ENCODE data around the gene SGCE. TPM values are rescaled to one million over a fixed set of nuclear protein-coding genes. Genes with fewer than 3 reads are reported as not detected.

The SGCE gene
- total and polyA plus RNA-seq, 10 of the 15 experiments (the other 5 are each of a cell fraction or from before 2014, with no cell fraction given): 30.5 to 80.1 (median 49.2) TPM

- TF ChIP-seq MTA2 (IDR thresholded peaks at IDR 0.05; ENCODE audit: low read depth) (no peak), MAX (IDR thresholded peaks at IDR 0.05; ENCODE audit: low read depth, low read length) (no peak)
These were observed 41.4 kb upstream of the SGCE start (continued) for GRCh38 chr7:94697035-94697974.

GRCh38 chr7:94687810-94688209 is 31.9 kb upstream of the SGCE start:
- no peak for DNase-seq (ENCODE audit: low read depth, low spot score)
- TF ChIP-seq RBBP5 (conservative IDR thresholded peaks at IDR 0.05) (no peak), SUPT20H (IDR thresholded peaks at IDR 0.05; ENCODE audit: borderline replicate concordance, control insufficient read depth, low read depth, low read length) (no peak), YY1 (IDR thresholded peaks at IDR 0.05; ENCODE audit: low read depth, low read length) (no peak), SMAD1 (IDR thresholded peaks at IDR 0.05; ENCODE audit: low read depth, partially characterized antibody) (no peak), ZNF592 (IDR thresholded peaks at IDR 0.05) (no peak), ATF3 (IDR thresholded peaks at IDR 0.05; ENCODE audit: borderline replicate concordance, extremely low read depth, low read depth, low read length) (no peak), PBX3 (IDR thresholded peaks at IDR 0.05; ENCODE audit: insufficient replicate concordance, low read depth, low read length) (no peak), NR2C2 (IDR thresholded peaks at IDR 0.05; ENCODE audit: borderline replicate concordance, control insufficient read depth, insufficient read length, low read depth) (no peak)
- no peak for FAIRE-seq
- H3K36me3 ChIP-seq (ENCODE audit: control insufficient read depth in 2 of 2, insufficient read depth in 2 of 2, low read length in 1 of 2): no peaks in the 10 kb centered on the region
- H3K9me3 ChIP-seq (replicated peaks; ENCODE audit: control insufficient read depth, insufficient read depth, low read length): no peaks in the 10 kb centered on the region
- no peaks in the 10 kb centered on the region for H3K27me3 ChIP-seq (replicated peaks in 1 of 2; ENCODE audit: control insufficient read depth in 2 of 2, insufficient read depth in 2 of 2, low read length in 1 of 2)
- H3K9ac ChIP-seq (ENCODE audit: control insufficient read depth, insufficient read depth, low read length): no peak overlapping the region
- H3K27ac ChIP-seq (ENCODE audit: control insufficient read depth, insufficient read depth): no peak overlapping the region
- BruUV-seq (replicated peaks): no TSS peak
- intact Hi-C loops (cut with micrococcal nuclease; ENCODE audit: unreplicated experiment): no loop called here
- in situ Hi-C loops (cut with MboI): no loop called here
- no peaks in the 10 kb centered on the region for H4K20me1 ChIP-seq (ENCODE audit: control insufficient read depth, insufficient read depth)
- H3K4me1 ChIP-seq (ENCODE audit: control insufficient read depth, insufficient read depth, low read length): no peaks in the 10 kb centered on the region
- CTCF ChIA-PET: no interaction called here
- ATAC-seq: no peak
- H3K4me2 ChIP-seq (ENCODE audit: control insufficient read depth, insufficient read depth): no peak overlapping the region
- POLR2A ChIA-PET: no interaction called here
- SMC1A ChIA-PET (ENCODE audit: uncharacterized antibody, unreplicated experiment): no interaction called here
- H2AFZ ChIP-seq (ENCODE audit: control insufficient read depth, low read depth, low read length): no peak overlapping the region
- 17% methylated on average over 2 of the region's 2 CpGs for WGBS (ENCODE audit: insufficient coverage, insufficient replicate concordance, low lambda C conversion rate, missing lambda C conversion rate)
- RAD21 ChIA-PET (ENCODE audit: unreplicated experiment): no interaction called here
- H3K79me2 ChIP-seq (ENCODE audit: control insufficient read depth, insufficient read depth, low read length): no peaks in the 10 kb centered on the region
- H3K4me3 ChIP-seq: no peak overlapping the region

All from GM12878 (cell line).